ENCODE results near the gene CRYBG2. TPM values are rescaled to one million over a fixed set of nuclear protein-coding genes. Genes with fewer than 3 reads are reported as not detected.

The CRYBG2 gene
- total and polyA plus RNA-seq, 4 experiments from 2014 or later, result 0.27 to 6.7 (median 4.7) TPM

GRCh38 chr1:26290122-26290881, 63.6 kb downstream of the CRYBG2 start:
- no peaks in the 10 kb centered on the region for H3K27me3 ChIP-seq (ENCODE audit: insufficient read depth, low read length)
- no peaks in the 10 kb centered on the region for H3K9me3 ChIP-seq (ENCODE audit: control insufficient read depth in 1 of 2, low read length in 2 of 2)
- Mint-ChIP-seq H3K27me3 (no peaks in the 10 kb centered on the region), H3K4me3 (peak overlapping the region in 7 of 8 donors; percentile 59 to 92 (median 74)), H3K9me3 (no peaks in the 10 kb centered on the region), H3K27ac (peak overlapping the region; percentile 93 to 99 (median 97)), H3K36me3 (no peaks in the 10 kb centered on the region), H3K4me1 (peaks cover 53 to 94% (median 66%) of the 10 kb centered on the region in 4 donors)
- peak overlapping the region; percentile 91 for H3K27ac ChIP-seq (ENCODE audit: low read depth, low read length)
- no peaks in the 10 kb centered on the region for H3K36me3 ChIP-seq (ENCODE audit: insufficient read depth, low read length)
- H3K4me1 ChIP-seq (ENCODE audit: insufficient read depth, low read length), result peaks cover 79% of the 10 kb centered on the region
- peak in 1 of 5 donors; percentile 20 for DNase-seq
- H3K4me3 ChIP-seq (ENCODE audit: low read length in 2 of 2), result peak overlapping the region in 1 of 2 donors; percentile 39
- ChIA-PET CTCF (ENCODE audit: partially characterized antibody) (interaction anchor here (1.1 to 21.6 kb wide), 6 partner anchors 11 to 127 kb away, joined by 3 to 1027 read pairs (median 66); partner anchors contain the start of genes CD52, SH3BGRL3 and UBXN11), POLR2A (ENCODE audit: partially characterized antibody) (interaction anchor here (1.1 to 38.6 kb wide), 7 partner anchors 12 to 88 kb away, joined by 3 to 3358 read pairs (median 61); partner anchors contain the start of genes CD52, SH3BGRL3, UBXN11 and ZNF683)
- intact Hi-C loops (cut with micrococcal nuclease), result no loop called here

DNA sequence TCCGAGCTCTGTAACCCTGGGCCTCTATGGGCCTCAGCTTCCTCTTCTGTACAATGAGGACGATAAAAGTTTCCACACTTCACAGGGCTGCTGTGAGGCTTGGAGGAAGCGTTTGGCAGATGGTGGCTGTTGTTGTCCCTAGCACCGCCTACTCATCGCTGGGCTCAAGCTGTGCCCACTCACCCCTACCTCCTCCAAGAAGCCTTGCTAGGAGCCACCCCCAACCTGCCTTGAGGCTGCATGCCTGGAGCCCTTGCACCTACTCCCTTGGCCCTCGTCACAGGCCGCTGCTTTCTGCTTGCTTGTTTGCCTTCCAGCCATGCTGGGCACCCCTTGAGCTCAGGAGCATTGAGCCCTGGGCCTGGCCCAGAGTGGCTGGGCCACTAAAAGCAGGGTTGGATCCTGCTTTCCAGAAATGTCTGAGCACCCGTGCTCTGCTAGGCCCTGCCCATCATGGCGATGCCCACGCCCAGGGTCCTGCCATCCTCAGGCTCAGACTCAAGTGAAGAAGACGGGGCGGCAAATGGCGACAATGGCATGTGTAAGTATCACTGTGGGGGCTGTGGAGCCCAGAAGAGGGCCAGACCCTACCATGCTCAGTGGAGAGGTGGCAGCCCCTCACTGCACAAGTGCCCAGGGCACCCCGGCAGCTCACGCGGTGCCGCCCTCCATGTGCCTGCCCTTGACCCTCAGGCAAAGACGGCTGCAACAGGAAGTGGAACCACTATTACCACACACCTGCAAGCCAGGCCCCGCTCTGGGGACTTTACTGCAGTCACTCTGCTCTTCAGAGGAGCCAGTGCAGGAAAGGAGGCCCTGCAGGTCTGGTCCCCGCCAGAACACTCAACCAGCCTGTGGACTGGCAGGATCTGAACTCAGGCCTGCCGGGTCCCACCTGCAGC, 64.5 kb downstream of the CRYBG2 start:
- ChIA-PET CTCF (ENCODE audit: partially characterized antibody) (interaction anchor here (0.7 to 21.6 kb wide), 16 partner anchors 10 to 128 kb away, joined by 3 to 1027 read pairs (median 6); partner anchors contain the start of genes CD52, CEP85, SH3BGRL3 and UBXN11), POLR2A (ENCODE audit: partially characterized antibody) (interaction anchor here (0.9 to 38.6 kb wide), 13 partner anchors 11 to 211 kb away, joined by 3 to 3358 read pairs (median 11); partner anchors contain the start of genes CD52, CEP85, HMGN2 and SH3BGRL3)
- no peaks in the 10 kb centered on the region for H3K27me3 Mint-ChIP-seq
- peaks cover 0 to 4% of the 10 kb centered on the region in 2 donors for H3K36me3 Mint-ChIP-seq
- Histone ChIP-seq H3K36me3 (ENCODE audit: insufficient read depth, low read length) (no peaks in the 10 kb centered on the region), H3K4me3 (ENCODE audit: low read length in 2 of 2) (peak overlapping the region in 1 of 2 donors; percentile 39), H3K27ac (ENCODE audit: low read depth, low read length) (peak overlapping the region; percentile 91), H3K27me3 (ENCODE audit: insufficient read depth, low read length) (no peaks in the 10 kb centered on the region), H3K4me1 (ENCODE audit: insufficient read depth, low read length) (peaks cover 88% of the 10 kb centered on the region), H3K9me3 (ENCODE audit: control insufficient read depth in 1 of 2, low read length in 2 of 2) (no peaks in the 10 kb centered on the region)
- peak in 4 of 5 donors; percentile 26 to 67 (median 38) for DNase-seq
- H3K4me1 Mint-ChIP-seq, result peaks cover 57 to 94% (median 69%) of the 10 kb centered on the region in 4 donors
- peak overlapping the region in 7 of 8 donors; percentile 72 to 92 (median 81) for H3K4me3 Mint-ChIP-seq
- peak overlapping the region; percentile 93 to 99 (median 97) for H3K27ac Mint-ChIP-seq
- H3K9me3 Mint-ChIP-seq, result no peaks in the 10 kb centered on the region
- intact Hi-C loops (cut with micrococcal nuclease), result no loop called here

DNA sequence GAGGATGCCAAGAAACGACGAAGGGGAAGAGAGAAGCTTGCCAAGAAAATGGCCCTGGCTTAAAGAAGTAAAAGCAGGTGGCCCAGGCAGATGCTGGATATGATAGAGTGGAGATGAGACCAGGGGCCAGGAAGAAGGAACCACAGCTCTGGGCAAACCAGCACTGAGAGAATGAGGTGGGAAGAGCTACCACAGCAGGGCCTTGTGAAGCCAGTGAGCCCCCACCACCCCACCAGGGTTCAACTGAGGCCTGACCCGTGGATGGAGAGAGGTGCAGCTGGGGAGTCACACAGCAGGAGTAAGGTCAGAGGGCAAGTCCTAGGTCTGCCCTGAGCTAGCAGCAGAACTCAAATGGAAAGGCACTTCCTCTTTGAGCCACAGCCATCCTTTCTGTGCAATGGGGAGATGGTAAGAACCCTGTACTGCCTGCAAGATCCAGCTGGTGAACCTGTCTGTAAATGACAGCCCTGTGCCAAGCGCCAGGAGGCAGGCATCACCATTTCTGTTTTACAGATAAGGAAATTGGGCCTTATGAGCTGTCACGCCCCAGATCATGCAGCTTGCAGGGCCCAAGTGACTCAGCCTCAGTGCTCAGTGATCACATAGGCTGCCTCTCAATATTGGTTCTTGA, 65.5 kb downstream of the CRYBG2 start:
- ChIA-PET POLR2A (ENCODE audit: partially characterized antibody) (interaction anchor here (0.9 to 38.6 kb wide), 17 partner anchors 10 to 212 kb away, joined by 3 to 3358 read pairs (median 8); partner anchors contain the start of genes CD52, CEP85, DHDDS and HMGN2), CTCF (ENCODE audit: partially characterized antibody) (interaction anchor here (0.7 to 21.6 kb wide), 14 partner anchors 11 to 129 kb away, joined by 3 to 1027 read pairs (median 6); partner anchors contain the start of genes CD52, CEP85, SH3BGRL3 and UBXN11)
- intact Hi-C loops (cut with micrococcal nuclease), result no loop called here

DNA sequence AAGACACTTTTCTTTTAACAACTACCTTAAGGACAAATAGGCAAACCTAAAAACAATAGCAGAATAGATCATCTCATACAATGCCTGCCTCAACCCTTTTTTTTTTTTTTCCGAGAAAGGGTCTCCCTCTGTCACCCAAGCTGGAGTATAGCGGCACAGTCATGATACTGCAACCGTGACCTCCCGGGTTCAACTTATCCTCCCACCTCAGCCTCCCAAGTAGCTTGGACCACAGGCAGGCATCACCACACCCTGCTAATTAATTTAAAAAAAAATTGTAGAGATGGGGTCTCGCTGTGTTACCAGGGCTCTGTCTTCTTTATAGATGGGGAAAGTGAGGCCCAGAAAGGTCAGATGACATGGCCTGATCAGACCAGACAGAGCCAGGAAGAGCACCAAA, 66.1 kb downstream of the CRYBG2 start:
- peaks cover 0 to 15% of the 10 kb centered on the region in 2 donors for H3K36me3 Mint-ChIP-seq
- peak overlapping the region; percentile 93 to 99 (median 97) for H3K27ac Mint-ChIP-seq
- Histone ChIP-seq H3K4me3 (ENCODE audit: low read length in 2 of 2) (peak overlapping the region; percentile 29 to 77), H3K27ac (ENCODE audit: low read depth, low read length) (peak overlapping the region; percentile 91), H3K27me3 (ENCODE audit: insufficient read depth, low read length) (no peaks in the 10 kb centered on the region), H3K4me1 (ENCODE audit: insufficient read depth, low read length) (peaks cover 100% of the 10 kb centered on the region), H3K9me3 (ENCODE audit: control insufficient read depth in 1 of 2, low read length in 2 of 2) (no peaks in the 10 kb centered on the region), H3K36me3 (ENCODE audit: insufficient read depth, low read length) (no peaks in the 10 kb centered on the region)
- no peaks in the 10 kb centered on the region for H3K27me3 Mint-ChIP-seq
- intact Hi-C loops (cut with micrococcal nuclease), result loop anchor here (1.0 kb wide), 1 partner anchor 19 kb away; no protein-coding TSS in a partner anchor
- ChIA-PET CTCF (ENCODE audit: partially characterized antibody) (interaction anchor here (1.7 to 21.6 kb wide), 8 partner anchors 11 to 108 kb away, joined by 5 to 1027 read pairs (median 16); partner anchors contain the start of genes CD52, CEP85, SH3BGRL3 and UBXN11), POLR2A (ENCODE audit: partially characterized antibody) (interaction anchor here (1.0 to 38.6 kb wide), 17 partner anchors 9 to 184 kb away, joined by 3 to 3358 read pairs (median 8); partner anchors contain the start of genes CD52, CEP85, DHDDS and HMGN2)
- no peaks in the 10 kb centered on the region for H3K9me3 Mint-ChIP-seq
- DNase-seq, result no peak
- H3K4me3 Mint-ChIP-seq, result peak overlapping the region; percentile 21 to 92 (median 80)
- H3K4me1 Mint-ChIP-seq, result peaks cover 64 to 99% (median 83%) of the 10 kb centered on the region in 4 donors

More for the DNA sequence above, 65.5 kb downstream of the CRYBG2 start:
- DNase-seq, result peak in 4 of 5 donors; percentile 42 to 83 (median 45)
- H3K36me3 ChIP-seq (ENCODE audit: insufficient read depth, low read length), result no peaks in the 10 kb centered on the region
- Mint-ChIP-seq H3K4me3 (peak overlapping the region; percentile 58 to 92 (median 79)), H3K9me3 (no peaks in the 10 kb centered on the region), H3K27me3 (no peaks in the 10 kb centered on the region), H3K27ac (peak overlapping the region; percentile 93 to 99 (median 97)), H3K4me1 (peaks cover 60 to 96% (median 76%) of the 10 kb centered on the region in 4 donors), H3K36me3 (peaks cover 0 to 8% of the 10 kb centered on the region in 2 donors)
- peak overlapping the region; percentile 91 for H3K27ac ChIP-seq (ENCODE audit: low read depth, low read length)
- peaks cover 98% of the 10 kb centered on the region for H3K4me1 ChIP-seq (ENCODE audit: insufficient read depth, low read length)
- peak overlapping the region in 1 of 2 donors; percentile 29 for H3K4me3 ChIP-seq (ENCODE audit: low read length in 2 of 2)
- H3K27me3 ChIP-seq (ENCODE audit: insufficient read depth, low read length), result no peaks in the 10 kb centered on the region
- H3K9me3 ChIP-seq (ENCODE audit: control insufficient read depth in 1 of 2, low read length in 2 of 2), result no peaks in the 10 kb centered on the region

DNA sequence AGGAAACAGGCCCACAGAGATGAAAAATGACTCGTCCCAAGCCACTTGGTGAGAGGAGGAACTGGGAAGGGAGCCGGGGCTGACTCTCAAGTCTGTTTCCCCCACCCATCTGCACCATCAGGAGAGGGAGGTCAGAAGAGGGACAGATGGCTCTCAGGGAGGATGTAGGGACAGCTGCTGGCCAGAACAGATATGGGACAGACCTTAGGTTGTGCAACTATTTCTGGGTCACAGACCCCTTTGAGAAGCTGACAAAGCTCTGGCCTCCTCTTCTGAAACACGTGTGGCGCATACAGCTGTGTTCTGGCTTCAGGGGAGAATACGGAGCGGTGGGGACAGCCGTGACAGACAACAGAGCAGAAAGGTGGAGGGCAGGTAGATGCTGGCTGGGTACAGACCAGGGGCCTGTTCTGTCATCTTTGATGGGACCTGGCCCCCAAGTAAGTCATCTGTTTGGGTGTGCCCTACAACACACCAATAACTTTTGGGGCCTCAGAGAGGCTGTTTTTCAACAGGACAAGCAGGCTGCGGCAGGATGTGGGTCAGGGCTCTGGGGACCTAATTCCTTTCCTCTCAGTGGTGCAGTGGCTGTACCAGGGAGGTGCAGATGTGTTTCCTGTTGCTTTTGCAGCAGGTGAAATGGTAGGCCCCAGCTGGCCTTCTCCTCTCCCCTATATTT, 66.8 kb downstream of the CRYBG2 start:
- CTCF ChIA-PET (ENCODE audit: partially characterized antibody), result interaction anchor here (0.5 to 21.6 kb wide), 14 partner anchors 10 to 133 kb away, joined by 3 to 1027 read pairs (median 23); partner anchors contain the start of genes CD52, SH3BGRL3, UBXN11 and ZNF593
- intact Hi-C loops (cut with micrococcal nuclease), result loop anchor here (1.0 kb wide), 1 partner anchor 20 kb away; no protein-coding TSS in a partner anchor
- Mint-ChIP-seq H3K27me3 (no peaks in the 10 kb centered on the region), H3K36me3 (peaks cover 0 to 21% of the 10 kb centered on the region in 2 donors), H3K4me1 (peaks cover 69 to 100% (median 88%) of the 10 kb centered on the region in 4 donors), H3K9me3 (no peaks in the 10 kb centered on the region), H3K4me3 (peak overlapping the region; percentile 67 to 92 (median 80)), H3K27ac (peak overlapping the region; percentile 93 to 99 (median 97))
- H3K4me3 ChIP-seq (ENCODE audit: low read length in 2 of 2), result peak overlapping the region; percentile 35 to 77
- H3K9me3 ChIP-seq (ENCODE audit: control insufficient read depth in 1 of 2, low read length in 2 of 2), result no peaks in the 10 kb centered on the region
- peak; percentile 80 to 92 (median 84) for DNase-seq
- peak overlapping the region; percentile 91 for H3K27ac ChIP-seq (ENCODE audit: low read depth, low read length)
- POLR2A ChIA-PET (ENCODE audit: partially characterized antibody), result interaction anchor here (1.0 to 38.6 kb wide), 15 partner anchors 9 to 184 kb away, joined by 3 to 3358 read pairs (median 11); partner anchors contain the start of genes CD52, CEP85, DHDDS and HMGN2
- H3K4me1 ChIP-seq (ENCODE audit: insufficient read depth, low read length), result peaks cover 100% of the 10 kb centered on the region
- H3K27me3 ChIP-seq (ENCODE audit: insufficient read depth, low read length), result no peaks in the 10 kb centered on the region
- H3K36me3 ChIP-seq (ENCODE audit: insufficient read depth, low read length), result no peaks in the 10 kb centered on the region

All from CD4-positive, alpha-beta memory T cell (primary cell).